ENCODE results near the gene ARHGAP26.
"Not testable (repeated sequence)": the region's sequence is repeated elsewhere in the genome, so short reads cannot be mapped to it uniquely, and the experiment has no call there.

The ARHGAP26 gene

DNA sequence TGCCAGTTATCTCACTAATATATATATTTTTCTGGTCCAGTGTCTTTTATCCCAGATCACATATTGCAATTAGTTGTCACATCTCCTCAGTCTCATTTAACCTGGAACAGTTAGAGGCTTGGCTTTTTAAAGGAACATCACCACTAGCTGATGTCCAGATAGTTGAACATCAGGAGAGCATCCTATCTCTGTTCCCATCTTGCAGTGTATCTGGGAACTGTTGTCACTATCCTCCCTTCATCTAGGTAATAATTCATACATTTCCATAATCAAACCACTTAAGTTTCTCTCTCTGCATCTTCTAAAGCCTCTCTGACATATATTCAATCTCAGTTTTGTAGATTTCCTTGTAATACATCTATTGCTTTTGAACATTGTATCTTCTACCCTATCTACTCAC lies 175.7 kb downstream of the ARHGAP26 start:
- no peak for DNase-seq (ENCODE audit: insufficient read length, low spot score)

DNA sequence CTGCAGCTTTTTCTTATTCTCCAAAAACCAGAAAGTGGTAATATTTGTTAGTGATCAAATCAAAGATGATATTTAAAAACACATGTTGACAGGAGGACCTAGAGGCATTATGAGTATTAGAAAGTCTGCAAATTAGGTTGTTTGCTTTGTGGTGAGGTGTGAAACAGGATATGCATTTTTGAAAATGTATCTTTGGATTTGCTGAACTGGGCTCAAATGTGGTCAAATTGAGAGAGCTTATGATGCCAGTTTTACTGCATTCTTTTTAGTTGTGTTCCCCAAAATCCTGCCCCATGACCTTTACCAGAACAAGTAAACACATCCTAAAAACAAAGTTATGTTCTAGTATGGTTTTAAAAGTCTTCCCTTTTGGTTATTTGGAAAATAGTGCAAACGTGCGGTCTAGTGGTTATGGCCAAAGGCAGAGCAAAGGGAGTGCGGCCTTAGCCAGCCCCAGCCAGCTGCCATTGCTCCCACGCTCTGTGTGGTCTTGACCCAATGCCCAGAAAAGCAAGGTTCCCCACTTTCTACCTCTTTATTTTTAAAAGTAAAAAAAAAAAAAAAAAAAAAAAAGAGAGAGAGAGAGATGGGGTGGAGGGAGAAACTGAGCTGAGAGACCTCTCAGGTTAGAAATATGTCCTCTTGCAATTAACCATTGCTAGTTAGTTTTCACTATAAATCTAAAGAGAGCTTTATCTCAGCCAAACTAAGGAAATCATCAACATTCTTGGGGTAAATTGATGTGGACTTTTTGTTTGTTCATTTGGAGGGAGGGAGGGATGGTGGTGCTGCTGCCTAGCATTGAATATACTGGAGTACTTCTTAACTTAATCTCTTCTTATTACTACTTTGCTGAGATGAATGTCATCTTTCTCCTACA lies 176.6 kb downstream of the ARHGAP26 start:
- no peak for FAIRE-seq

More for the DNA sequence above, 175.7 kb downstream of the ARHGAP26 start:
- no peak for FAIRE-seq

DNA sequence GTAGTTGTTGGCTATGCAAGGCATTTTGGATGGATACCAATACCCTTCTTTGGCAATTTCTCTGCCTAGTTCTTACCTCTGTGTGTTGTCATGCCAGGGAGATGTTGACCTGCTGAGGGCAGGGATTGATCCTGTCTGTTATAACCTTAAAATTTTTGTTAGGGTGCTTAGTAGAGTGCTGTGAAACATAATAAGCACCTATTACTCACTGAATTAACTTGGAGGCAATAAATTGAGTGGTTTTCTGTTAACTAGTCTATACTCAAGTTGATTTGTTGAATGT lies 177.2 kb downstream of the ARHGAP26 start:
- DNase-seq (ENCODE audit: insufficient read length, low spot score) (no peak), FAIRE-seq (no peak)

More for the DNA sequence above, 176.6 kb downstream of the ARHGAP26 start:
- no peak for DNase-seq (ENCODE audit: insufficient read length, low spot score)

DNA sequence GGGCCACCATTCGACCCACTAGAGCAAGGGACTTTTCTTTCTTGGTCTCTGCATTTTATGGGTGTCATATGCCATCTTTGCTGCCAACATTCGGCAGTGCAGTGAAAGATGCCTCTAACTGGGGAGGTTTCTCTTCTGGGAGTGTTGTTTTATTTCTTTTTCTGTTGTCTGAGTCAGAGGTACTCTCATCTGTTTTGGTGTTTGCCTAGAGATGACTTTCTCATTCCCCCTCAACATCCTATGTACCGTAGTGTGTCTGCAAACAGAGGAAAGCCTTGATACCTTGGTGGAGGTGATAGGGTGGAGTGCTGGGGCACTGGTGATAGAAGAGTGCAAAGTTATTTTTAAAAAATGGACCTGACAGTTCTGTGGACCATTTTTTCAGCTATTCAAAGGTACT lies 182.1 kb downstream of the ARHGAP26 start:
- no peak for FAIRE-seq
- no peak for DNase-seq (ENCODE audit: insufficient read length, low spot score)

DNA sequence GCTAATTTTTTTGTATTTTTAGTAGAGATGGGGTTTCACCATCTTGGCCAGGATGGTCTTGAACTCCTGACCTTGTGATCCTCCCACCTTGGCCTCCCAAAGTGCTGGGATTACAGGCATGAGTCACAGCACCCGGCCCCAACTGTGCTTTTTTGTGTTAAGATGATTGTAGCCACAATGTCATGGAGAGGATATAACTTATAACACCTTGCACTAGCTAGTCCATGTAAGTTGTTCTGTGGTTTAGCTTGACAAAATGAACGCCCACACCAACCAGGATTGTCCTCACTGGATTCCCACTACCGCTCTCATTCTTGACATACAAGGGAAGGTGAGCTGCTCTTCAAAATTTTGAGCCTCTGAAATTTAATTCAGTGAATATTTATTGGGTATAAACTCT lies 182.7 kb downstream of the ARHGAP26 start:
- FAIRE-seq; DNase-seq (ENCODE audit: insufficient read length, low spot score): not testable (repeated sequence)

DNA sequence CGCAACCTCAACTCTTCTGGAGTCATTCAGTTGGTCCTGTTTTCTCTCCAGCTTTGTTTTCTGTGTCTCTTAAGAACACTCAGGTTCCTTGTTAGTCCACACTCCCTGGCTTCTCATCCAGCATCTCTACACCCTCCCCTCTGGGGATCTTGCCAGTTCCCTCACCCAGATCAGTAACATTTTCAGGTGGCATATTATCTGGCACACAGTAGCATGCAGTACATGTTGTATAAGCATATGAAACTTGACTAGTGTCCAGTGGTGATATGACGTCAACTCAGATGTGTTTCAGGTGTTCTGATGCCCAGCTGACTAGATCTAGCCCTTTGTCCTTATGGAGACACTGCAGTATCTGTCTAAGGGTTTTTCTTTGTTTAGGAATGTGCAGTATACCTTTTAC lies 184.3 kb downstream of the ARHGAP26 start:
- FAIRE-seq (no peak), DNase-seq (ENCODE audit: insufficient read length, low spot score) (no peak)

DNA sequence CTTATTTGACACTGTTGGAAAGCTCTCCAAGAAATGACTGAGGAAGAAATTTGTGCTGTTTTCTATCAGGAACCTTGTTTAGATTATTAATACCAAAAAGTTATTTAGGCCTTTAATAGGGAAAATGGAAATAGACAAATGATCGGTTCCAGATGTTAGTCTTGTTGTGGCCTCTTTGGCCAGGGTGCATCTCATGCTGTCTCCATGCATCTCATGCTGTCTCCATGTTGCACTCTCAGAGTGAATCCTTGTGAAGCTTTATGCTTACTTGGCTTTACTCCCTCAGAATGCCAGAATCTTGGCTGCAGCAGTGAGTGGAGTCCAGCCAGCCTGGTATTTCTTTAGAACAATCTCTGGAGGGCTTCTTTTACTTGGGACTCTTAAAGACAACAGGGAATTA lies 185.5 kb downstream of the ARHGAP26 start:
- FAIRE-seq (no peak), DNase-seq (ENCODE audit: insufficient read length, low spot score) (no peak)

DNA sequence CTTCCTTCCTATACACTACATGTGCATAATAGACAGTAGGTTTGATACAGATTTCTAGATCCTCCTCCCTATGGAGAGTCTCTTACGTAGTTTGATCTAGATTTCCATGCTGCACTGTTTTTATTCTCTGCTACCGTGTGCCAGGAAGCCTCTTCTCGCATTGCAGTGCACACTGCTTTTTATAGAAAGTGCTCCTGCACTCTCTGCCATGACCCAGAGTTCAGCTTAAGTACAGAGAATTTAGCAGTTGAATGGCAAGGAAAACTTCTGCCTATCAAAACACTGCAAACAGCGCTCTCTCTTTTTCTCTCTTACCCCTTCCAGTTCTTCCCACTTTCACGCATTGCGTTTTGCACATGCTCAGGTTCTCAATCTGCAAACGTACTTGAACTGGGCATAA lies 187.4 kb downstream of the ARHGAP26 start:
- no peak for FAIRE-seq

DNA sequence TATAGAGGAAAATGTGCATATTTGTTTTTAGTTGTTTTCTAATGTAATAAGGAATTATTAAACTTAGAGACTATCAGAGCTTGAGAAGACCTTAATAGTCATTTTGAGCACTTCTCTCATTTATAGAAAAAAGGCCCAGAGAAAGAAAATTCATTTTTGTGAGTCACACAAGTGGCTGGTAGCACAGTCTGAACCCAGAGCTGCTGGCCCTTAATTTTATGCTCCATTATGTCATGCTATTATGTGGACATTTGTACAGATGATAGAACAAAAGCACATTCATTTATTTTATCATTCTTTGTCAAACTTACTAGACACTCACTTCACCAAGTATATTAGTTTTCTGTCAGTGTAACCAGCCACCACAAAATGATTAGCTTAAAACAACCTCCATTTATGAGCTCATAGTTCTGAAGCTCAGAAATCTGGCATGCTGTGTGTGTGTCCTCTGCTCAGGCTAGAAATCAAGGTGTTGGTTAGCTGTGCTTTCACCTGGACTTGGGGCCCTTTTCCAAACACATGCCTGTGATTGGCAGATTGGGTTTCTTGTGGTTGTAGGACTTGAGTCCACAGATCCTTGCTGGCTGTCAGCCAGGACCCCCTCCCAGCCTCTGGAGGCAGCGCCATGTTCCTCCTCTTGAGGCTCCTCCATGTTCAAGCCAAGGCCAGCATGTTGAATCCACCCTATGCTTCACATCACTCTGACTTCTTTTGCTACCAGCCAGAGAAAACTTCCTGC lies 188.9 kb downstream of the ARHGAP26 start:
- peak; percentile 39 for FAIRE-seq
- no peak for DNase-seq (ENCODE audit: insufficient read length, low spot score)

More for the DNA sequence above, 187.4 kb downstream of the ARHGAP26 start:
- DNase-seq (ENCODE audit: insufficient read length, low spot score), result no peak

DNA sequence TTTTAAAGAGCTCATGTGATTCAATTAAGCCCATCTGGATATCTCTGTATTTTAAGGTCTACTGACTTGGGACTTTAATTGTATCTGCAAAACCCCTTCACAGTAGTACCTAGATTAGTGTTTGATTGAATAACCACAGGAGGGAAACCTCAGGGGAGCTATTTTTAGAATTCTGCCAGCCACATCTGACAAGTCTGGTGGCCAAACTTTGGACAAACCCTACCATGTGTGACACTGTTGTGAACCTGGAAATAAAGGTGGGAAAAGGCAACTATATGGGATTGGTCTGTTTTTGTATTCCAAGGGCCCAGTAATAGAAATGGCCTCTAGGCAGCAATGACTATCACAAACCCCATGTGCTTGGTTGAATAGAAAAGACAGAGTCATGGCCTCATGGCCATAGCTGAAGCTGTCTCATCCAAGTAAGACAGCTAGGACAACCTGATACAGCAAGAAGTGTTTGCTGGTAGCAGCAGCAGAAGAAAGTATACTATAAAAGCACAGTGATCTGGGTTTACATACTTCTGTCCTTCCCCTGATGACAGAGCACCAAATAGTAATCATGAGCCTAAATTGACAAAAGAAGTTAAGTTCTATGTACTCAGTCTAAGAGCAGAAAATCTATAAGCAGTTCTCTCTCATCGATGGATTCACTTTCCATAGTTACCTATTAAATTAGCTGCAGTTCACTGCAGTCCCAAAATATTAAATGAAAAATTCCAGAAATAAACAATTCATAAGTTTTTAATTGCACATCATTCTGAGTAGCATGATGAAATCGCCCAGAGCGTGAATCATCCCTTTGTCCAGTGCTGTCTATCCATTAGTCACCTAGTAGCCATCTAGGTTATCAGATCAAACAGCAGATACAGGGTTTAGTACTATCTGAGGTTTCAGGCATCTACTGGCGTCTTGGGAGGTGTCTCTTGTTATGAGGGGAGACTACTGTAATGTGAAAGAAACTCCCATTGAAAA lies 189.8 kb downstream of the ARHGAP26 start:
- no peak for DNase-seq (ENCODE audit: insufficient read length, low spot score)
- FAIRE-seq, result peak; percentile 26

DNA sequence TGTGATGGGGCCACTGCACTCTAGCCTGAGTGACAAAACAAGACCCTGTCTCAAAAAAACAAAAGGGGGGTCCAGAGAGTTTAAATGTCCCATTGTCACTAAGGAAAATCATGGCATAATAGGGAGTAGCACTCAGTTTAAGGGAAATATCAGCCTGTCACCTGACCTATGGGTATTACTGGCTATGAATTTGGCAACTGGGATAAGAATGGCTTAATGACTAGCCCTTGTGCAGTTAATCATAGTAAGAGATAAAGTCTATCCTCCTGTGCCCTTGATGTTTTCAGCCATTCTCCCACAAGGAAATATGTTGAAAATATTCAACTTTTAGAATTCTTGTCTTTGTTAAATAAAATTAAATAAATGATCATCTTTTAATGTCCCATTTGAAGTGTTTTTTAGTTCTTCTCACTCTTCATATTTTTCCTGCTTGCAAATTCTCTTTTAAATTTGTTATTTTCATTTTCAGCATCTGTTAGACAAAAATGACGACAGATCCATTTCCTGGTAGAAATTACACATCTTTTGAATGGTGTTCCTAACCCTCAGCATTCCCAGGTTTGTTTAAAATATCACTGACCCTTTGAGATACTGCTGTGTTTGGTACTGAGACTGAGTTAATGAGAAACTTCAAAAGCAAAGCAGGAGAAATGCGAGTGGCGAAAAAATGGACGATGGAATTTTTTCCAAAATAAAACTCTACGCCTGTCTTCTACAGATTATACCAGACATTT lies 191.4 kb downstream of the ARHGAP26 start:
- no peak for FAIRE-seq
- no peak for DNase-seq (ENCODE audit: insufficient read length, low spot score)

DNA sequence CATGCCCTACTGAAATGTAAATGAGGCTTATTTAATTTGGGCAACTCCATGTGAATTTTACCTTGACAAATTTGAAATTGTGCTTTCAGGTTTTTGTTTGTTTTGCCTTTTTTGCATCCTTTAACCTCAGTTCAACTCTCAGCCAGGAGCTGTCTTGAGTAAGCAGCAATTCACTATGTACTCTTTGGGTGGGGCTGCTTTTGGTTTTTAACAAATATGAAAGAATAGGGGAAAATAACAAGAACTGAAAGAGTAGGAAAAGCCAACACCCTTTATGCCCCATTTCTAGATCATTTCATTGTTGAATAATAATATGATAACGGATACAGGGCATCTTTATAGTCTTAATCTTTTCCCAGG lies 192.0 kb downstream of the ARHGAP26 start:
- FAIRE-seq, result no peak

DNA sequence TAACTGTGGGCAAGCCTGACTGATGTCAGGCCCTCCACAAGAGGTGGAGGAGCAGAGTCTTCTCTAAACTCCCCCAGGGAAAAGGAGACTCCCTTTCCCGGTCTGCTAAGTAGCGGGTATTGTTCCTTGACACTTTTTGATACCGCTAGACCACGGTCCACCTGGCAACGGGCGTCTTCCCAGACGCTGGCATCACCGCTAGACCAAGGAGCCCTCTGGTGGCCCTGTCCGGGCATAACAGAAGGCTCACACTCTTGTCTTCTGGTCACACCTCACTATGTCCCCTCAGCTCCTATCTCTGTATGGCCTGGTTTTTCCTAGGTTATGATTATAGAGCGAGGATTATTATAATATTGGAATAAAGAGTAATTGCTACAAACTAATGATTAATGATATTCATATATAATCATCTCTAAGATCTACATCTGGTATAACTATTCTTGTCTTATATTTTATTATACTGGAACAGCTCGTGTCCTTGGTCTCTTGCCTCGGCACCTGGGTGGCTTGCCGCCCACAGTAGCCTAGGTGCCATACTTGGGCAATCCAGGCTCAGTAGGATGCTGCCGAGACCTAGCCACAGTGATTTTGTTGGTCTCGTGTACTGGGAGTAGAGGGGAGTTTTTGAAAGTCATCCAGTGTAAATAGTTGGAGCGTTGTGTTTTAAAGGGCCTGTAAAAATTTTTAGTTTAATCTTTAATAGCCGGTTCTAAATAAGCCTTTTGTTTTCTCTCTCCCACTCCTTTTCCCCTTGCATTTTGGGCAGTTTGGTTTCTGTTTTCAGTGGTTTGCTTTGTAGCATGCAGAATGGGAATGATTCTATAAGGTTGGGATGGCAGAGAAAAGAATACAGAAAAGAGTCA lies 195.3 kb downstream of the ARHGAP26 start:
- DNase-seq (ENCODE audit: insufficient read length, low spot score); FAIRE-seq: not testable (repeated sequence)

More for the DNA sequence above, 192.0 kb downstream of the ARHGAP26 start:
- no peak for DNase-seq (ENCODE audit: insufficient read length, low spot score)

DNA sequence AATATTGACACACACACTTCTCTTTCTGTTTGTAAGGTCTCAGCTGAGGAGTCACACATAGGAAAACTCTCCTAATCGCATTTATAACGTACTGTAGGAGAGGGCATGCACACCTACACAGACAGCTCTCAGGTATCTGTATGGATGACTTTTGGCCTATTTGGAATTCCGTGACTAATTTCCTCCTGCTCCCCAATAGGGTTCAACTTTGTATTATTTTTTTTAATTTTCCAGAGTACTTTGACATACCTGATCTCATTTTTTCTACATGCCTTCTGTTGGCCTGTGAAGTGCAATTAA lies 195.9 kb downstream of the ARHGAP26 start:
- no peak for DNase-seq (ENCODE audit: insufficient read length, low spot score)
- FAIRE-seq, result no peak

DNA sequence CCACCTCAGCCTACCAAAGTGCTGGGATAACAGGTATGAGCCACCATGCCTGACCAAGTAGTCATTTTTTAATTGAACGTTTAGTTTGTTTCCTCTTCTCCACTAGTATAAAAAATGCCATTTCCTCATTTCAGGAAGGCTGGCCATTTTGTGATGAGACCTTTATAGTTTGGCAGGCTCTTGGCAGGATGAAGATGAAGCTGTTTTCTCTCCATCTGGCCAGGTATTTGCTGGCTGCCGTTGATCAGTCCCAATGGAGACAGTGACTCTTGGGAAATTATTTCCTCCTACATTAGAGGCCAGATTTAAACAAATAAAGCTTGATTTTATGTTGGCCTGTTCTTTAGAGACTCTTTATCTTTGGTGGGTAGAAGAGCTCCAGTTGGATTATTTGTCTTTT lies 199.0 kb downstream of the ARHGAP26 start:
- DNase-seq (ENCODE audit: insufficient read length, low spot score) (no peak), FAIRE-seq (peak; percentile 21)

DNA sequence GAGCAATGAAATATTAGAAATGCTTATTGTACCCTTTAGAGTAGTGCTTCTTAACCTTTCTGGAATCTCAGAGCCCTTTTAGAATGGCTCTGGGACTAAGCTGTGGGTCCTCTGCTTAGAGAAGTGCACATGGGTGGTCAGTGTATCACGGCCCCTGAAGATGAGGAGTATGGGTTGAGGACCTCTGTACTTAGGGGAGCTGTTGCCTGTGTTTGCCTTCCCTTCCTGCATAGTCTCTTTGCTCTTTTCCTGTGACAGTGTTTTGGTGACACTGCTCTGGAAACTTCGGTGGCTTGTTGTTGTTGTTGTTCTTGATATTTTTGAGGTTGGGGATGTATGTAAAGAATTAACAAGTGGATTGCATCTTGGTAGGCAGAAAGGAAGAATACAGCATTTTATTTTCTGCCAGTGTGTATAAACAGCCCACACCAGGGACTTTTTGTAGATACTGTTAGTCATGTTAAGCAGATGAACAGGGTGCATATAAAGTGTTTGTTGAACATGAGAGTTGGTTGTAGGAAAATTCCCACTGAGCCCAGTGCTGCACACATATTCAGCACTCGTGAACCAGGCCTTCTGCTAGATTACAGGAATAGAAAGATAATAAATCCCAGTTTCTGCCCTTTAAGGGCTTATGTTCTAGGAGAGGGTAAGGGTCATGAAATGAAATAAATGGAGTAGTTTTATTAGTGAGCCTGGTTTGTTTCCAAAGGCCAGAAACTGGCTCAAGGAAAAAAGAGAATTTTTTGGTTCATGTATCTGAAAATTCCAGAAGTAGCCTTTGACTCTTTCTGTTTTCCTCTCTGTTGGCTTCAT lies 199.7 kb downstream of the ARHGAP26 start:
- DNase-seq (ENCODE audit: insufficient read length, low spot score) (no peak), FAIRE-seq (no peak)

DNA sequence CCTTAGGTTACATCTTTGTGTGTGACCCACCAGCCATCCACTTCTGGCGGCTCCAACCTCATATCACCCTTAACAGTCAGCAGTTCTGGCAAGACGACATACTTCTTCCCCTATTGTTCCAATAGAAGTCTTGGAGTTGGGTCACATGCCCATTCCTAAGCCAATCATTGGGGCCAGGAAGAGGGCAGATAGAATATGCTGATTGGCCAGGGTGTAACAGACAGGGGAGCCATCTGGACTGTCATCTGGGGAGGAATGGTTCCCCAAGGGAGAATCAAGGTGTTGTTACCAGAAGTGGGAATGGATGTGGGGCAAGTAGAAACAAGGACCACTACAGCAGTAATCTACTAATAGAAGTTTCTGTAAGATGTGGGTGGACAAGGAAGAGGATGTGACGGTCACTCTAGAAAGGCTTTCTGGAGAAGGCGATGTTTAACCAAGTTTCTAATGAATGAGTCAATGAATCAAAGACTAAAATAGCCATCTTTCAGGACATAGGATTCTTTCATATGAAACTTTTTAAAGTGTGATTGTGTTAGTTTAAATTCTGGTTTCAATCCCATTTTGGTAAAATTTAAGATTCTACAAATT lies 200.4 kb downstream of the ARHGAP26 start:
- FAIRE-seq (no peak), DNase-seq (ENCODE audit: insufficient read length, low spot score) (no peak)

DNA sequence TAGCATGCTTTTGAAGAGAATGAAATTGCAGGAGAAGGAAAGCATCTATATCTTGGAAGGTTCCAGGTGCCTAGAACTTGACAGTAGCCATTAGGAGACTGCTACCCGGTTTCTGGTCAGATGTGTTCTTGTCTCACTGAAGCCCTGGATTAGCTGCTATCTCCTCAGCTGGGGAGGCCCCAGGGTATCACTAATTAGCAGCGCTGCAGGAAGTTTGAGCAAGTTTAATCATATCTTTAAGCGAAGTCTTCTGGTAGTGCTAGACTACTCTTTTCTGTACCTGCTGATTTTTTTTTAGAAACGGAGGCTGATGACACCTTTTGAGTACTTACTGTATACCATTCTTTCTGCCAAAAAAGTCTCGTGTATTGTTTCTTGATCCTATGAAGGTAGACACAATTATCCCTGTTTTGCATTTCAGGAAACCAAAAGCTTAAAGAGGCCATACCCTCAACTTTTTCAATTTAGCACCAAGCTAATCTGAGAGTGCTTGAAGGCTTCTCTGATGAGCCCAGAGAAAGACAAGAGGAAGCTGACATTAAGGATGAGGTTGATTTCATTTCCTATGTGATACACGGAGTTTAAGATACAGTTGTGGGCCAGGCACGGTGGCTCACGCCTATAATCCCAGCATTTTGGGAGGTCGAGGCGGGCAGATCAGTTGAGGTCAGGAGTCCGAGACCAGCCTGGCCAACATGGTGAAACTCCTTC lies 201.3 kb downstream of the ARHGAP26 start:
- DNase-seq (ENCODE audit: insufficient read length, low spot score) (no peak), FAIRE-seq (peak; percentile 26)

Data from GM19239 (cell line).